ENCODE data around the gene ARHGAP11A. TPM values are rescaled to one million over a fixed set of nuclear protein-coding genes. Genes with fewer than 3 reads are reported as not detected.

The ARHGAP11A gene
- total and polyA plus RNA-seq, 9 of the 15 experiments (the other 6 are each of a cell fraction or from before 2014, with no cell fraction given), result 17.5 to 92.5 (median 61.1) TPM

GRCh38 chr15:32615051-32615870, at the start of gene ARHGAP11A (continued):
- TF ChIP-seq E2F6 (IDR thresholded peaks at IDR 0.05; ENCODE audit: borderline replicate concordance in 1 of 2, extremely low read depth in 1 of 2, insufficient read depth in 1 of 2, insufficient read length in 1 of 2, low read depth in 1 of 2, low read length in 1 of 2, poor library complexity in 1 of 2, severe bottlenecking in 1 of 2), result peak in 1 of 2 experiments; percentile 22
- 0 out of 6 replicates have a peak, but pooled peaks of 1 of the 3 experiments have one; percentile 32 for TF ChIP-seq ZBTB11 (CRISPR knock-in tag; IDR thresholded peaks at IDR 0.05)
- TF ChIP-seq HNRNPLL (IDR thresholded peaks at IDR 0.05; ENCODE audit: low read depth, low read length, poor library complexity, severe bottlenecking), result peak; percentile 80
- TF ChIP-seq HDAC1 (IDR thresholded peaks at IDR 0.05), result peak in 1 of 2 experiments; percentile 37; a peak in 1 of 4 replicates
- peak; percentile 36 for TF ChIP-seq ZFX (CRISPR knock-in tag; IDR thresholded peaks at IDR 0.05)
- peak; percentile 34; the same call in 1 of the 2 replicates for TF ChIP-seq HLTF (IDR thresholded peaks at IDR 0.05)
- TF ChIP-seq POLR2A (conservative IDR thresholded peaks at IDR 0.05), result peak; percentile 53; the same call in 1 of the 2 replicates
- TF ChIP-seq MLLT1 (IDR thresholded peaks at IDR 0.05), result peak; percentile 24 to 71; a peak in 1 of 4 replicates
- TF ChIP-seq BRD9 (IDR thresholded peaks at IDR 0.05; ENCODE audit: low read depth, partially characterized antibody), result peak; percentile 34
- peak; percentile 14 for TF ChIP-seq TAF1 (IDR thresholded peaks at IDR 0.05; ENCODE audit: control insufficient read depth, extremely low read depth, insufficient read depth, low read length, severe bottlenecking)
- TF ChIP-seq ZBTB26 (CRISPR knock-in tag; IDR thresholded peaks at IDR 0.05), result 0 out of 2 replicates have a peak, but pooled peaks have one; percentile 30
- TF ChIP-seq EP400 (IDR thresholded peaks at IDR 0.05), result peak; percentile 76
- TF ChIP-seq POLR2G (IDR thresholded peaks at IDR 0.05; ENCODE audit: low read depth, low read length), result peak; percentile 82
- TF ChIP-seq XRCC5 (IDR thresholded peaks at IDR 0.05; ENCODE audit: low read depth, low read length), result peak; percentile 63; the same call in 1 of the 2 replicates
